K562 (cell line): ENCODE data around the gene GABARAP. TPM values are rescaled to one million over a fixed set of nuclear protein-coding genes. Genes with fewer than 3 reads are reported as not detected.

Experiments used
- ATF3 ChIP-seq, 2 experiments: fragments of 450-650 bp in 1 of 2; sonication (generic) in 1 of 2; formaldehyde crosslinking in 1 of 2; IDR thresholded peaks in 1 of 2; conservative IDR thresholded peaks in 1 of 2; 2 replicates each; pipeline versions ENCODE4 v1.6.1 to v1.8.1; 2016 to 2023; ENCODE audit warnings: mild to moderate bottlenecking in 2 of 2, moderate library complexity in 2 of 2, inconsistent platforms in 1 of 2, missing genetic modification reagents in 1 of 2
- BRD4 ChIP-seq: fragments of 200-600 bp; sonication (generic); IDR thresholded peaks from 2 replicates; pipeline ENCODE4 v1.6.1; 2017; ENCODE audit warnings: inconsistent platforms
- BRF1 ChIP-seq: IDR thresholded peaks from 3 replicates; pipeline ENCODE4 v1.6.1; 2011; ENCODE audit warnings: borderline replicate concordance, mild to moderate bottlenecking; ENCODE audit not compliant: insufficient read length; ENCODE audit errors: extremely low read depth
- E2F4 ChIP-seq: sonication (generic); formaldehyde crosslinking; IDR thresholded peaks from 2 replicates; pipeline ENCODE4 v1.8.0; 2022; ENCODE audit warnings: mild to moderate bottlenecking, low read depth, missing genetic modification reagents
- E4F1 ChIP-seq: fragments of 250-450 bp; sonication (Bioruptor Pico); IDR thresholded peaks from 2 replicates; pipeline ENCODE4 v1.5.0; 2021; ENCODE audit warnings: mild to moderate bottlenecking, borderline replicate concordance
- ELF1 ChIP-seq: fragments of 200-800 bp; sonication (Bioruptor generic); IDR thresholded peaks from 2 replicates; pipeline ENCODE4 v1.6.1; 2016; ENCODE audit warnings: missing genetic modification characterization, missing compliant biosample characterization
- MAX ChIP-seq: sonication (generic); formaldehyde crosslinking; IDR thresholded peaks from 2 replicates; pipeline ENCODE4 v1.9.0; 2022; ENCODE audit warnings: mild to moderate bottlenecking, missing genetic modification reagents
- MNT ChIP-seq, 2 experiments: fragments of 450-650 bp; conservative IDR thresholded peaks; 2 replicates each; pipeline ENCODE4 v1.6.1; 2017; ENCODE audit warnings: mild to moderate bottlenecking in 2 of 2, moderate library complexity in 2 of 2
- PML ChIP-seq: IDR thresholded peaks from 2 replicates; pipeline ENCODE4 v1.6.1; 2012; ENCODE audit warnings: low read length, inconsistent platforms
- RB1 ChIP-seq: fragments of 450-650 bp; IDR thresholded peaks from 2 replicates; pipeline ENCODE4 v1.6.1; 2017; ENCODE audit warnings: low read depth, mild to moderate bottlenecking
- SFPQ ChIP-seq: fragments of 200-400 bp; formaldehyde crosslinking; IDR thresholded peaks from 2 replicates; pipeline ENCODE4 v1.6.1; 2017; ENCODE audit warnings: mild to moderate bottlenecking, low read depth, low read length, moderate library complexity
- SNAPC5 ChIP-seq: fragments of 250-450 bp; sonication (Bioruptor Pico); IDR thresholded peaks from 2 replicates; pipeline ENCODE4 v1.8.0; 2021; ENCODE audit warnings: moderate library complexity, mild to moderate bottlenecking, inconsistent platforms
- SOX6 ChIP-seq: fragments of 450-650 bp; IDR thresholded peaks from 2 replicates; pipeline ENCODE4 v1.6.1; 2014; ENCODE audit warnings: mild to moderate bottlenecking
- SPI1 ChIP-seq: IDR thresholded peaks from 2 replicates; pipeline ENCODE4 v1.6.1; 2011; ENCODE audit warnings: low read depth, low read length, control low read depth, borderline replicate concordance
- STAT5A ChIP-seq: IDR thresholded peaks from 2 replicates; pipeline ENCODE4 v1.6.1; 2012; ENCODE audit warnings: low read length, inconsistent platforms, borderline replicate concordance
- TBL1XR1 ChIP-seq, 2 experiments: IDR thresholded peaks; 2 replicates each; pipeline ENCODE4 v1.6.1; 2012; ENCODE audit warnings: improper control_type of control experiment in 2 of 2, low read length in 2 of 2, mild to moderate bottlenecking in 1 of 2
- ZBED1 ChIP-seq: IDR thresholded peaks from 2 replicates; pipeline ENCODE4 v1.6.1; 2014
- ZFP36 ChIP-seq: fragments of 150-350 bp; IDR thresholded peaks from 2 replicates; pipeline ENCODE4 v1.6.1; 2018; ENCODE audit warnings: low read length, low read depth; ENCODE audit not compliant: partially characterized antibody
- ZNF584 ChIP-seq: fragments of 200-800 bp; sonication (Bioruptor generic); IDR thresholded peaks from 2 replicates; pipeline ENCODE4 v1.6.1; 2016; ENCODE audit warnings: low read depth, mild to moderate bottlenecking, missing genetic modification characterization, missing compliant biosample characterization
- polyA plus RNA-seq, 8 experiments: library from polyadenylated mRNA; depleted of rRNA in 4 of 8; stranded (reverse) in 5 of 8; unstranded in 3 of 8; fragments of >200 nt; fragmentation: Nextera tagmentation in 2 of 8; fragmentation: Illumina TruSeq in 1 of 8; extraction: Ambion mirVana in 2 of 8; extraction: Trizol in 1 of 8; gene quantifications; 2 replicates each; pipeline versions ENCODE4 v1.2.1 to v1.2.3, GENCODE V29; 2011 to 2014; ENCODE audit warnings: inconsistent platforms in 1 of 8, missing spikeins in 1 of 8
- total RNA-seq, 7 experiments: library from RNA; depleted of rRNA in 6 of 7; stranded (reverse); fragments of >200 nt in 6 of 7; fragmentation: Illumina TruSeq in 2 of 7; extraction: Trizol in 2 of 7; gene quantifications; 2 replicates each; pipeline versions ENCODE4 v1.2.1 to v1.2.3, GENCODE V29; 2011 to 2021; ENCODE audit warnings: low replicate concordance in 1 of 7

Gene GABARAP
- total and polyA plus RNA-seq, 9 of the 15 experiments (the other 6 are each of a cell fraction or from before 2014, with no cell fraction given), result 47.5 to 373 (median 152) TPM

- TF ChIP-seq E4F1 (no peak), PML (no peak), STAT5A (no peak), BRF1 (no peak), BRD4 (peak; percentile 15; the same call in 1 of the 2 replicates), SOX6 (no peak), SFPQ (no peak), MAX (CRISPR knock-in tag) (no peak), ATF3 (IDR thresholded peaks at IDR 0.05) (no peak), ATF3 (CRISPR knock-in tag; conservative IDR thresholded peaks at IDR 0.05) (no peak), ZBED1 (no peak), TBL1XR1 (IDR thresholded peaks at IDR 0.05; ENCODE audit: low read length in 2 of 2) (no peak), ZFP36 (no peak), ELF1 (tag) (peak; percentile 75), SPI1 (peak; percentile 82), RB1 (peak; percentile 9; the same call in 1 of the 2 replicates), ZNF584 (CRISPR knock-in tag) (no peak), MNT (conservative IDR thresholded peaks at IDR 0.05) (no peak), SNAPC5 (no peak), E2F4 (no peak)
Observed at GRCh38 chr17:7251661-7252175, 9.5 kb upstream of the GABARAP start, which contains the start of gene CTDNEP1 (continued).
